ENCODE results near the gene NUP93.

Gene NUP93

DNA sequence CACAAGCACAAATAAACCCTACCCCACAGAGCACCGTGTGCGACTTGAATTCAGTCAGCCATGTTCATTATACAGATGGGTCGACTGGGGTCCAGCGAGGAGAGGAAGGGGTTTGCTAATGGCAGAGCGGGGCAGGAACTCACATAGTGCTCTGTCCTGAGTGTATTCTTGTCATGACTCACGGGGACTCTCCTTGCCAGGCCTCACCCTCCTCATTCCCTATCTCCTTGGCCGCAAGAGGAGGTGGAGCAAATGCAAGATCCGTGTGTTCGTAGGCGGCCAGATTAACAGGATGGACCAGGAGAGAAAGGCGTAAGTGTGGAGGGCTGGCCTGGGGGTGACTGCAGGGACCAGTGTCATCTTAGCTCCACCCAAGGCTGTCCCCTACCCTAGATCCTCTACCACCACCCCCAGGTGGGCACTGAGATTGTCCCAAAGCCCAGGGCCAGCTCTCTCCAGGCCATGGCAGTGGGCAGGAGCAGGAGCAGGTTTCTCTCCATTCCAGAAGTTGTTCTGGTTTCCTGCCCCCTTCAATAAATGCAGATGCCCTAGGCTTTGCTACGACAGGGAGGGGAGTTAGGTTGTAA lies 164.5 kb downstream of the NUP93 start:
- DNase-seq (ENCODE audit: low read depth in 2 of 2): no peak

DNA sequence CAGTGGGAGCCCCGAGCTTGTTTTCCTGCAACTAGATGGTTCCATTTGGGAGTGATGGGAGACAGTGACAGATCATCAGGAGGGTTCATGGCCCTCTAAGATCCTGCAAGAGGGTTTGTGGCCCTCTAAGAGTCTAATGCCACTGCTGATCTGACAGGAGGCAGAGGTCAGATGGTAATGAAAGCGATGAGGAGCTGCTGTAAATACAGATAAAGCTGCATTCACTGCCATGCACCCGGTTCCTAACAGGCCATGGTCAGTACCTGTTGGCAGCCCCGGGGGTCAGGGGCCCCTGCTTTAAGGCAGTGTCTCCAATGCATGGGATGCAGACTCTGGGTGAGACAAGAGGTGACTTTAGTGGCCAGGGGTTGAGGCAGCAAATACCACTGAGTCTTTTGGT lies 165.9 kb downstream of the NUP93 start:
- no peak for DNase-seq (ENCODE audit: low read depth in 2 of 2)

DNA sequence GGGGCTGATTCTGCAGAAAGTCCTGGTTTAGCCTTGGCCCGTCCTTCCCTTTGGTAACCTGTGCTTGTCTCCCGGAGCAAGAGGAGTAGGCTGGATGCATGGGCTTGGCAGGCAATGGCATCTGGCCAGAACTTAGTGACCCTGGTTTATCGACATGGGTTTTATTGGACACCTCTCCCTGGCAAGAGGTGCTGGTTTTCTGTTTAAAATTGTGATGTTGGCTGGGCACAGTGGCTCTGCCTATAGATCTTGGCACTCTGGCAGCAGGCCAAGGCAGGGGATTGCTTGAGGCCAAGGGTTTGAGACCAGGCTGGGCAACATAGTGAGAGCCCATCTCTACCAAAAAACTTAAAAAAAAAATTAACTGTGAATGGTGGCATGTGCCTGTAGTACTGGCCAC lies 166.3 kb downstream of the NUP93 start:
- no peak for DNase-seq (ENCODE audit: low read depth in 2 of 2)

DNA sequence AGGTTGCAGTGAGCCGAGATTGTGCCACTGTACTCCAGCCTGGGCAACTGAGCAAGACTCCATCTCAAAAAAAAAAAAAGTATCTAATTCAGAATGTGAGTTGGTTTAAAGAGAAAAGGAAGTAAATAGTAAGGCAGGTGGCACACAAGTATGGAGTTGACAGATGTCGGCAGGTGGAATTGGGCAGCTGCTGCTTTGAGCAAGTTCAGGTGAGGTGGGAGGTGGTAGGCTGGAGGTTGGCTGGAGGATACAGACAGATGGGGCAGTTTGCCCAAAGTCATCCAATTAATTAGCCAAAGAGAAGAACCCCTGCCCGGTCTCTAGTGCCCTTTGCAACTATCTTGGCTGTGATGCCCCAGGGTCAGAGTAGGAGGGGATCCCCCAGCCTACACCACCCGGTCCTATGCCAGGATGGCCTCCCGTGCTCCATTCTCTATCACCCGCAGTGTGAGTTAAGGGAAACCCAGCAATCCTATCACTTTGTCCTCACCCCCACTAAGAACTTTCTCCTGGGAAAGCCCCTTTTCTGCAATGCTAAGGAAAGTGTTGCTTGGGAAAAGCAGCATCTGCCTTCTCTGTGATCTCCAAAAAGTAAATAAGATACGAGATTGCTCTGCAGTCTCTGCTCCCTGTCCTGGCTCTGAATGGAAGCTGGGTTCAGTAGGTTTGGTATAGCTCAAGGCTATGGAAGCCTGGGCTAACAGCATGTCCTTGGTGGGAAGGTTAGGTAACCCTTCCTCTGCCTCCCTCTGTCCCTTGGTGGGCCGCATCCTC lies 167.3 kb downstream of the NUP93 start:
- no peak for DNase-seq (ENCODE audit: low read depth in 2 of 2)

DNA sequence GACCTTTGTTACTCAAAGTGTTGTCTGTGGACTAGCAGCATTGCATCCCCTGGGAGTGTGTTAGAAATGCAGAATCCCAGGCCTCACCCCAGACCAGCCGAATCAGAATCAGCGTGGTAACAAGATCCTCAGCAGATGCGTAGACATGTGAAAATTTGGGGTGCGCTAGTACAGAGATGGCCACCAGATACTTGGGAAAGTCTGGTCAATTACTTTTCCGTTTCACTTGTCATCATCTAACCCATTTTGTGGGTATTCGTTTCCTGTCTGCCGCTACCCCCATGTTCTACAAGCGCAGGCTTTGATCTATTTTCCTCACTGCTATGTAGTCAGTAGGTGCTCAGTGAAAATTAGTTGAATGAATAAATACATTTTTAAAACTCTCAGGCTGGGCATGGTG lies 168.9 kb downstream of the NUP93 start:
- DNase-seq (ENCODE audit: low read depth in 2 of 2): no peak

Data from stimulated activated CD4-positive, alpha-beta T cell treated with anti-CD3 and anti-CD28 coated beads, Interleukin-12 subunit alpha, Interleukin-12 subunit beta, amount 100 ng/mL, for 24 hours (primary cell).